HFFc6 (cell line): ENCODE measurements around the gene PTGR1. TPM values are rescaled to one million over a fixed set of nuclear protein-coding genes. Genes with fewer than 3 reads are reported as not detected.
"Not testable (repeated sequence)": the region's sequence is repeated elsewhere in the genome, so short reads cannot be mapped to it uniquely, and the experiment has no call there.

ENCODE experiments used
- DNase-seq: peaks from one replicate; pipeline ENCODE4 v3.0.0-alpha.2; 2018
- H3K27ac Mint-ChIP-seq: 2 replicates; pipeline ENCODE4 v1.8.0; 2020; ENCODE audit warnings: mild to moderate bottlenecking, mixed read lengths
- H3K27me3 Mint-ChIP-seq: 2 replicates; pipeline ENCODE4 v1.8.0; 2021; ENCODE audit warnings: mild to moderate bottlenecking, moderate library complexity, mixed read lengths; ENCODE audit not compliant: insufficient read depth
- H3K36me3 Mint-ChIP-seq: 2 replicates; pipeline ENCODE4 v1.8.0; 2021; ENCODE audit warnings: low read depth, mixed read lengths
- H3K4me1 Mint-ChIP-seq: 2 replicates; pipeline ENCODE4 v1.8.0; 2020; ENCODE audit warnings: low read depth, mixed read lengths
- H3K4me3 Mint-ChIP-seq: 2 replicates; pipeline ENCODE4 v1.8.0; 2020; ENCODE audit warnings: mild to moderate bottlenecking, moderate library complexity, mixed read lengths
- H3K9me3 Mint-ChIP-seq: 2 replicates; pipeline ENCODE4 v1.8.0; 2020; ENCODE audit warnings: mild to moderate bottlenecking, mixed read lengths
- CTCF ChIP-seq: fragments of 200-600 bp; sonication (generic); IDR thresholded peaks from 2 replicates; pipeline ENCODE4 v1.5.0; 2021; ENCODE audit warnings: antibody characterized with exemption, mild to moderate bottlenecking
- total RNA-seq, 6 experiments: library from RNA; stranded (reverse); fragmentation: NEBNext Ultra II Directional; extraction: Animal tissue kit (Norgen Biotek cat#: 25700); gene quantifications; 2 replicates in 1 of 6; 3 replicates in 5 of 6; pipeline ENCODE4 v1.2.3, GENCODE V29; 2021

The PTGR1 gene
- total RNA-seq, 6 experiments from 2014 or later: 50.3 to 86.6 (median 82.4) TPM

GRCh38 chr9:111559000-111559610 is 40.3 kb downstream of the PTGR1 start:
- no peak overlapping the region for H3K4me3 Mint-ChIP-seq
- no peak overlapping the region for H3K27ac Mint-ChIP-seq
- H3K27me3 Mint-ChIP-seq: peaks cover 6% of the 10 kb centered on the region
- H3K4me1 Mint-ChIP-seq: 0 out of 2 replicates have a peak, but pooled peaks cover 6% of the 10 kb centered on the region
- H3K36me3 Mint-ChIP-seq: peaks cover 75% of the 10 kb centered on the region
- DNase-seq: no peak
- H3K9me3 Mint-ChIP-seq: peaks cover 54% of the 10 kb centered on the region
- TF ChIP-seq CTCF: no peak

- H3K27ac Mint-ChIP-seq, H3K4me3 Mint-ChIP-seq, H3K27me3 Mint-ChIP-seq, H3K4me1 Mint-ChIP-seq, DNase-seq: not testable (repeated sequence)
- Mint-ChIP-seq H3K9me3 (peaks cover 70% of the 10 kb centered on the region), H3K36me3 (peaks cover 69% of the 10 kb centered on the region)
Measured at GRCh38 chr9:111555425-111555824, 44.0 kb downstream of the PTGR1 start.

- Mint-ChIP-seq H3K4me1 (no peaks in the 10 kb centered on the region), H3K4me3 (no peak overlapping the region), H3K27me3 (no peaks in the 10 kb centered on the region; the same call in 1 of the 2 replicates), H3K36me3 (peaks cover 58% of the 10 kb centered on the region), H3K9me3 (peaks cover 83% of the 10 kb centered on the region), H3K27ac (no peak overlapping the region)
- no peak for DNase-seq
- no peak for TF ChIP-seq CTCF
Measured at GRCh38 chr9:111548623-111549022, 50.8 kb downstream of the PTGR1 start.

GRCh38 chr9:111542497-111543254 is 56.8 kb downstream of the PTGR1 start:
- TF ChIP-seq CTCF: no peak
- Mint-ChIP-seq H3K27me3 (no peaks in the 10 kb centered on the region; the same call in none of the 2 replicates), H3K4me1 (no peaks in the 10 kb centered on the region), H3K27ac (no peak overlapping the region), H3K4me3 (no peak overlapping the region), H3K36me3 (peaks cover 73% of the 10 kb centered on the region), H3K9me3 (peaks cover 96% of the 10 kb centered on the region)
- DNase-seq: no peak

GRCh38 chr9:111533099-111533790 is 66.2 kb downstream of the PTGR1 start:
- H3K4me3 Mint-ChIP-seq: no peak overlapping the region
- no peak for TF ChIP-seq CTCF
- H3K27ac Mint-ChIP-seq: no peak overlapping the region
- H3K9me3 Mint-ChIP-seq: peaks cover 40% of the 10 kb centered on the region
- H3K4me1 Mint-ChIP-seq: peaks cover 12% of the 10 kb centered on the region
- DNase-seq: peak; percentile 8
- peaks cover 49% of the 10 kb centered on the region for H3K36me3 Mint-ChIP-seq
- H3K27me3 Mint-ChIP-seq: no peaks in the 10 kb centered on the region; the same call in 1 of the 2 replicates
